ENCODE results near the gene POLE.

POLE gene

GRCh38 chr12:132689227-132689626 is 2.1 kb upstream of the POLE start:
- Histone ChIP-seq H3K27me3 (ENCODE audit: insufficient read depth, low read length, poor library complexity, severe bottlenecking) (no peaks in the 10 kb centered on the region), H3K9me2 (replicated peaks; ENCODE audit: low read depth, low read length) (no peaks in the 10 kb centered on the region), H3K9ac (ENCODE audit: low read depth, low read length, poor library complexity, severe bottlenecking) (peak overlapping the region; percentile 11), H3K36me3 (ENCODE audit: insufficient read depth, low read length) (no peaks in the 10 kb centered on the region), H2AFZ (ENCODE audit: low read length) (no peak overlapping the region), H3K4me1 (ENCODE audit: insufficient read depth, low read length, poor library complexity, severe bottlenecking) (peaks cover 13% of the 10 kb centered on the region), H3K4me2 (ENCODE audit: low read depth, low read length, poor library complexity, severe bottlenecking) (peak overlapping the region; percentile 57), H4K20me1 (ENCODE audit: insufficient read depth, low read length, poor library complexity, severe bottlenecking) (peaks cover 24% of the 10 kb centered on the region), H3K4me3 (ENCODE audit: low read length, poor library complexity, severe bottlenecking) (peak overlapping the region; percentile 56), H3F3A (ENCODE audit: low read depth) (peaks cover 12% of the 10 kb centered on the region), H3K9me3 (ENCODE audit: insufficient read depth, low read depth, low read length) (no peaks in the 10 kb centered on the region), H3K79me2 (ENCODE audit: insufficient read depth, low read length) (peaks cover 36% of the 10 kb centered on the region)
- TF ChIP-seq EZH2phosphoT487 (IDR thresholded peaks at IDR 0.05; ENCODE audit: borderline replicate concordance) (no peak), CTCF (conservative IDR thresholded peaks at IDR 0.05; ENCODE audit: low read length) (no peak)

- Histone ChIP-seq H3K4me1 (ENCODE audit: insufficient read depth, low read length, poor library complexity, severe bottlenecking) (peaks cover 27% of the 10 kb centered on the region), H2AFZ (ENCODE audit: low read length) (peak overlapping the region; percentile 60; the same call in 1 of the 2 replicates), H3K4me2 (ENCODE audit: low read depth, low read length, poor library complexity, severe bottlenecking) (peak overlapping the region; percentile 93), H3K27me3 (ENCODE audit: insufficient read depth, low read length, poor library complexity, severe bottlenecking) (no peaks in the 10 kb centered on the region), H4K20me1 (ENCODE audit: insufficient read depth, low read length, poor library complexity, severe bottlenecking) (peaks cover 37% of the 10 kb centered on the region), H3K36me3 (ENCODE audit: insufficient read depth, low read length) (no peaks in the 10 kb centered on the region), H3F3A (ENCODE audit: low read depth) (peaks cover 11% of the 10 kb centered on the region), H3K9me2 (replicated peaks; ENCODE audit: low read depth, low read length) (no peaks in the 10 kb centered on the region), H3K4me3 (ENCODE audit: low read length, poor library complexity, severe bottlenecking) (peak overlapping the region; percentile 86), H3K79me2 (ENCODE audit: insufficient read depth, low read length) (peaks cover 58% of the 10 kb centered on the region), H3K9ac (ENCODE audit: low read depth, low read length, poor library complexity, severe bottlenecking) (peak overlapping the region; percentile 89), H3K9me3 (ENCODE audit: insufficient read depth, low read depth, low read length) (no peaks in the 10 kb centered on the region)
- TF ChIP-seq EZH2phosphoT487 (IDR thresholded peaks at IDR 0.05; ENCODE audit: borderline replicate concordance) (no peak), CTCF (conservative IDR thresholded peaks at IDR 0.05; ENCODE audit: low read length) (no peak)
Observed at GRCh38 chr12:132686825-132687210, 324 bp downstream of the POLE start.

- Histone ChIP-seq H3K4me1 (ENCODE audit: insufficient read depth, low read length, poor library complexity, severe bottlenecking) (peaks cover 41% of the 10 kb centered on the region), H3K4me2 (ENCODE audit: low read depth, low read length, poor library complexity, severe bottlenecking) (peak overlapping the region; percentile 93), H2AFZ (ENCODE audit: low read length) (no peak overlapping the region), H3K4me3 (ENCODE audit: low read length, poor library complexity, severe bottlenecking) (peak overlapping the region; percentile 86), H3K79me2 (ENCODE audit: insufficient read depth, low read length) (peaks cover 72% of the 10 kb centered on the region), H3K9ac (ENCODE audit: low read depth, low read length, poor library complexity, severe bottlenecking) (peak overlapping the region; percentile 89), H4K20me1 (ENCODE audit: insufficient read depth, low read length, poor library complexity, severe bottlenecking) (peaks cover 48% of the 10 kb centered on the region), H3K27me3 (ENCODE audit: insufficient read depth, low read length, poor library complexity, severe bottlenecking) (no peaks in the 10 kb centered on the region), H3K36me3 (ENCODE audit: insufficient read depth, low read length) (no peaks in the 10 kb centered on the region), H3K9me3 (ENCODE audit: insufficient read depth, low read depth, low read length) (no peaks in the 10 kb centered on the region), H3F3A (ENCODE audit: low read depth) (peaks cover 4% of the 10 kb centered on the region; the same call in 1 of the 2 replicates), H3K9me2 (replicated peaks; ENCODE audit: low read depth, low read length) (no peaks in the 10 kb centered on the region)
- TF ChIP-seq EZH2phosphoT487 (IDR thresholded peaks at IDR 0.05; ENCODE audit: borderline replicate concordance) (no peak), CTCF (conservative IDR thresholded peaks at IDR 0.05; ENCODE audit: low read length) (no peak)
Observed at GRCh38 chr12:132685400-132685799, 1.7 kb downstream of the POLE start.
